Measurements from ENCODE around the gene GDF10. TPM values are rescaled to one million over a fixed set of nuclear protein-coding genes. Genes with fewer than 3 reads are reported as not detected.

The GDF10 gene
- polyA plus RNA-seq, 1 donor (not counting 4 experiments of a cell fraction or from before 2014, with no cell fraction given): not detected

DNA sequence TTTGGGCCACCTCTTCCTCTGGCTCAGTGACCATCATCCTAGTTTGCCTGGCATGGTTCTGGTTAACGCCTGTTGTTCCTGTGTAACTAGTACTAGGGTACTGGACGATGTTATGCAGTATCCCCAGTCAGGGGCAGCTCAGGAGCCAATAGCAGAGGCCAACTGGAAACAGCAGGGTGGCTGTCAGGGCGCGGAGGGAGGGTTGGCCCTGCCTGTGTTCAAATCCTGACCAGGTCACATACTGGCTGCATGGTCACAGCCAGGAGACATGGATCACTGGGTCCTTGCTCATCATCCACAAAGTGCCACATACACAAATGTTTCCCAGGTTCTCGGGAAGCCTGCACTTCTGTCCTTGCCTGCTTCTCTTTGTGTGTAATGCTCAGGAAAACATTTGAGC is 35.9 kb downstream of the GDF10 start:
- TF ChIP-seq, protein P1, sequence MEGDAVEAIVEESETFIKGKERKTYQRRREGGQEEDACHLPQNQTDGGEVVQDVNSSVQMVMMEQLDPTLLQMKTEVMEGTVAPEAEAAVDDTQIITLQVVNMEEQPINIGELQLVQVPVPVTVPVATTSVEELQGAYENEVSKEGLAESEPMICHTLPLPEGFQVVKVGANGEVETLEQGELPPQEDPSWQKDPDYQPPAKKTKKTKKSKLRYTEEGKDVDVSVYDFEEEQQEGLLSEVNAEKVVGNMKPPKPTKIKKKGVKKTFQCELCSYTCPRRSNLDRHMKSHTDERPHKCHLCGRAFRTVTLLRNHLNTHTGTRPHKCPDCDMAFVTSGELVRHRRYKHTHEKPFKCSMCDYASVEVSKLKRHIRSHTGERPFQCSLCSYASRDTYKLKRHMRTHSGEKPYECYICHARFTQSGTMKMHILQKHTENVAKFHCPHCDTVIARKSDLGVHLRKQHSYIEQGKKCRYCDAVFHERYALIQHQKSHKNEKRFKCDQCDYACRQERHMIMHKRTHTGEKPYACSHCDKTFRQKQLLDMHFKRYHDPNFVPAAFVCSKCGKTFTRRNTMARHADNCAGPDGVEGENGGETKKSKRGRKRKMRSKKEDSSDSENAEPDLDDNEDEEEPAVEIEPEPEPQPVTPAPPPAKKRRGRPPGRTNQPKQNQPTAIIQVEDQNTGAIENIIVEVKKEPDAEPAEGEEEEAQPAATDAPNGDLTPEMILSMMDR (optimal IDR thresholded peaks at IDR 0.05 in 1 of 3, IDR thresholded peaks at IDR 0.05 in 1 of 3, conservative IDR thresholded peaks at IDR 0.05 in 1 of 3; ENCODE audit: extremely low read depth in 1 of 3, insufficient read depth in 2 of 3, low read length in 3 of 3): no peak
- TF ChIP-seq EZH2 (IDR thresholded peaks at IDR 0.05; ENCODE audit: low read length): no peak
- no peaks in the 10 kb centered on the region for H3K79me2 ChIP-seq (ENCODE audit: control insufficient read depth, insufficient read depth, low read length)
- no peak overlapping the region for H3K27ac ChIP-seq (ENCODE audit: control insufficient read depth, insufficient read depth, low read length)
- FAIRE-seq (no peak), DNase-seq (ENCODE audit: low read depth, low spot score) (no peak)
- no peaks in the 10 kb centered on the region for H4K20me1 ChIP-seq (ENCODE audit: control insufficient read depth, extremely low read depth, insufficient read depth, low read length)
- peaks cover 18% of the 10 kb centered on the region for H3K27me3 ChIP-seq (ENCODE audit: control insufficient read depth, extremely low read depth, insufficient read depth, low read length)
- H3K9me1 ChIP-seq (ENCODE audit: control insufficient read depth, extremely low read depth, insufficient read depth, low read length): no peaks in the 10 kb centered on the region
- H3K4me2 ChIP-seq (ENCODE audit: control insufficient read depth, extremely low read depth, insufficient read depth, low read depth, low read length): no peak overlapping the region
- no peaks in the 10 kb centered on the region for H3K4me1 ChIP-seq (ENCODE audit: control insufficient read depth, extremely low read depth, insufficient read depth, low read length)
- no peak overlapping the region for H2AFZ ChIP-seq (ENCODE audit: control insufficient read depth, low read length)
- H3K9ac ChIP-seq (ENCODE audit: control insufficient read depth, extremely low read depth, insufficient read depth, low read length): no peak overlapping the region
- H3K9me3 ChIP-seq (ENCODE audit: control insufficient read depth, low read depth, low read length): no peaks in the 10 kb centered on the region
- no peaks in the 10 kb centered on the region for H3K36me3 ChIP-seq (ENCODE audit: control insufficient read depth in 2 of 2, extremely low read depth in 1 of 2, insufficient read depth in 2 of 2, low read length in 2 of 2)
- dilution Hi-C loops (cut with MboI; ENCODE audit: extremely low pct_ligation_motif_present, low sequenced_read_pairs): no loop called here
- H3K4me3 ChIP-seq (ENCODE audit: control insufficient read depth in 2 of 3, extremely low read depth in 1 of 3, insufficient read depth in 2 of 3, low read depth in 1 of 3, low read length in 3 of 3): no peak overlapping the region

DNA sequence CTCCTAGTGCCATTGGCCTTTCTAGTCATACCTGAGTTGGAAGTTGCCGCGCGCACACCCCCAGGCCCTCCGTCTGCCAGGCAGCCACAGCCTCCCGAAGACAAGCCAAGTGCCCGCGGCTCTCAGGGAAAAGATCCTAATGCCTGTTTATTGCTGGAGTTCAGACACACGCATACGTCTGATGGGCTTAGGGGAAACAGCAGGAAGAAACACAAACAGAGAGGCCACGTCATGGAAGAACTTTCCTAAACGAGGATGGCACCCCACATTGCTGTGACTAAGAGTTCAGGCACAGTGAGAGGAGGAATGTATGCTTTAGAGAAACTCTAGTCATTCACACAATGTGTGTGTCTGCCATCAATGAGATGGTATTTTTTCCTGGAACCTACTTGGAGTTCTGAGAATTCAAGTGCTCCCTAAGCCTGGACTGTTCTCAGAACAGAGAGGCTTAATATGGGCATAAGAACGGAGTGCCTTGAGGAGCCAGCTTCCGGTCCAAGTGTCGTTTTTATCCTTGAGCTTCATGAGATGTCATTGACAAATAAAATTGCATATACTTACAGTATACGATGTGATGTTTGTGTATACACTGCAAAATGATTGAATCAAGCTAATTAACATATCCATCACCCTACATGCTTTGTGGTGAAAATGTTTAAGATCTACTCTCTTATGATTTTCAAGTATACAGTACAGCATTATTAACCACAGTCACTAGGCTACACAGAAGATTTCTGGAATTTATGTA is 36.6 kb downstream of the GDF10 start:
- Histone ChIP-seq H3K9ac (ENCODE audit: control insufficient read depth, extremely low read depth, insufficient read depth, low read length) (no peak overlapping the region), H3K27me3 (ENCODE audit: control insufficient read depth, extremely low read depth, insufficient read depth, low read length) (peaks cover 18% of the 10 kb centered on the region), H3K4me1 (ENCODE audit: control insufficient read depth, extremely low read depth, insufficient read depth, low read length) (no peaks in the 10 kb centered on the region), H3K9me1 (ENCODE audit: control insufficient read depth, extremely low read depth, insufficient read depth, low read length) (no peaks in the 10 kb centered on the region), H3K36me3 (ENCODE audit: control insufficient read depth in 2 of 2, extremely low read depth in 1 of 2, insufficient read depth in 2 of 2, low read length in 2 of 2) (no peaks in the 10 kb centered on the region), H2AFZ (ENCODE audit: control insufficient read depth, low read length) (no peak overlapping the region), H3K79me2 (ENCODE audit: control insufficient read depth, insufficient read depth, low read length) (no peaks in the 10 kb centered on the region), H3K4me3 (ENCODE audit: control insufficient read depth in 2 of 3, extremely low read depth in 1 of 3, insufficient read depth in 2 of 3, low read depth in 1 of 3, low read length in 3 of 3) (no peak overlapping the region), H3K27ac (ENCODE audit: control insufficient read depth, insufficient read depth, low read length) (no peak overlapping the region), H3K4me2 (ENCODE audit: control insufficient read depth, extremely low read depth, insufficient read depth, low read depth, low read length) (no peak overlapping the region), H3K9me3 (ENCODE audit: control insufficient read depth, low read depth, low read length) (no peaks in the 10 kb centered on the region), H4K20me1 (ENCODE audit: control insufficient read depth, extremely low read depth, insufficient read depth, low read length) (no peaks in the 10 kb centered on the region)
- TF ChIP-seq, protein P1 (optimal IDR thresholded peaks at IDR 0.05 in 1 of 3, IDR thresholded peaks at IDR 0.05 in 1 of 3, conservative IDR thresholded peaks at IDR 0.05 in 1 of 3; ENCODE audit: extremely low read depth in 1 of 3, insufficient read depth in 2 of 3, low read length in 3 of 3): no peak
- TF ChIP-seq EZH2 (IDR thresholded peaks at IDR 0.05; ENCODE audit: low read length): no peak
- FAIRE-seq: no peak
- dilution Hi-C loops (cut with MboI; ENCODE audit: extremely low pct_ligation_motif_present, low sequenced_read_pairs): no loop called here
- no peak for DNase-seq (ENCODE audit: low read depth, low spot score)

Data from keratinocyte (primary cell).